Peyer's patch (tissue), 4 donors: ENCODE measurements around the gene B9D1. TPM values are rescaled to one million over a fixed set of nuclear protein-coding genes. Genes with fewer than 3 reads are reported as not detected.
A peak's percentile ranks its signal among the peaks of the same experiment; 100 is the strongest.

Experiments used
- DNase-seq, 3 donors: peaks; one replicate each; pipeline ENCODE4 v3.0.0-alpha.2; 2017 to 2019
- H3K27ac ChIP-seq, 4 donors: fragments of 200-600 bp; sonication (generic); one replicate each; pipeline ENCODE4 v1.5.1; 2016 to 2019
- H3K27me3 ChIP-seq, 2 donors: fragments of 200-600 bp; sonication (generic); one replicate each; pipeline ENCODE4 v1.5.1; 2019
- H3K36me3 ChIP-seq, 3 donors: fragments of 200-600 bp; sonication (generic); one replicate each; pipeline ENCODE4 v1.5.1; 2016 to 2019
- H3K4me1 ChIP-seq, 4 donors: fragments of 200-600 bp; sonication (generic); one replicate each; pipeline ENCODE4 v1.5.1; 2016 to 2019
- H3K4me3 ChIP-seq, 4 donors: fragments of 200-600 bp; sonication (generic); 1 replicate in 3 of 4; 2 replicates in 1 of 4; pipeline ENCODE4 v1.5.1; 2016 to 2019; ENCODE audit warnings: mild to moderate bottlenecking in 1 of 4
- H3K9me3 ChIP-seq, 4 donors: fragments of 200-600 bp; sonication (generic); one replicate each; pipeline ENCODE4 v1.5.1; 2016 to 2019; ENCODE audit warnings: mild to moderate bottlenecking in 1 of 4
- POLR2A ChIP-seq, 2 donors: fragments of 450-650 bp; IDR thresholded peaks; one replicate each; pipeline ENCODE4 v1.5.1; 2017; ENCODE audit warnings: antibody characterized with exemption in 2 of 2, mild to moderate bottlenecking in 2 of 2, moderate library complexity in 2 of 2
- total RNA-seq, 4 donors: library from RNA; depleted of rRNA; stranded (reverse); fragments of >200 nt; gene quantifications; one replicate each; pipeline ENCODE4 v1.1.0, GENCODE V29; 2016
- TF ChIP-seq, protein P1 (sequence below), 6 experiments: fragments of 450-650 bp in 4 of 6; fragments of 200-600 bp in 2 of 6; sonication (generic) in 1 of 6; IDR thresholded peaks; one replicate each; pipeline ENCODE4 v1.5.1; 2017 to 2019; ENCODE audit warnings: antibody characterized with exemption in 6 of 6, mild to moderate bottlenecking in 3 of 6, moderate library complexity in 1 of 6

The B9D1 gene
- total RNA-seq, 4 donors from 2014 or later: 4.5 to 15.7 (median 5.6) TPM; not detected in 1

DNA sequence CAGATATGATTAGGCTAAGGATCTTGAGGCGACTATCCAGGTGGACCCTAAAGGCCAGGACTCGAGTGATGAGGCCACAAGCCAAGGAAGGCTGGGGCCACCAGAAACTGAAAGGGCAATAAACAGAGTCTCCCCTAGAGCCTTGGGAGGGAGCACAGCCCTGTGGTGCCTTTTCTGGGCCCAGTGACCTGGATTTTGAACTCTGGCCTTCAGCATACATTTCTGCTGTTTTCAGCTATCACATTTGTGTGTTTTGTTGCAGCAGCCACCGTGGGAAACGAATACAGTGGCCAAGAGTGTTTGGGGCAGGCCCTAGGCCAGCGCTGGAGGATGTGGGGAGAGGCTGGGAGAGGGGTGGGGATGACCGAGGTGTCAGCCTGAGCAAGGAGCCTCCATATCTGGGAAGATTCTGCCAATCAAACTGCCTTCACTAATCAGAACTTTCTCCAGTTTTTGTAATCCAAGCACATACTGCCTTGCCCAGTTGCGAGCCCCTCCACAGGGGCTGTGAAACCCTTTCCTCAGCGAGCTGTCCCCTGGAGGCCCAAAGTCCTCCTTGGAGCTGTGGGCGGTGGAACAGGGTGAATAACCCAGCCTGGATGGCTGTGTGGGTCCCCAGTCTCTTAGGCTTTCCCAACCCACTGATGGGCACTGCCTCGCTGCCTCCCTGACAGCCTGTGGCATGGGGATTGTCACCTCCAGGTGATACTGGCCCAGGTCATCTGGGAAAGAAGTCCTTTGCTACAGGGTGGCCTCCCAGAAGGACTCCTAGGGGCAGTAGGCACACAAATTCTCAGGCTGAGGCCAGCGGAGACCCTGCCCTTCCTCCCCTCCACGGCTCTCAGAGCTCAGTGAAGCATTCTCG is 16.8 kb downstream of the B9D1 start:
- no peaks in the 10 kb centered on the region for H3K36me3 ChIP-seq
- H3K9me3 ChIP-seq: no peaks in the 10 kb centered on the region
- TF ChIP-seq, protein P1, sequence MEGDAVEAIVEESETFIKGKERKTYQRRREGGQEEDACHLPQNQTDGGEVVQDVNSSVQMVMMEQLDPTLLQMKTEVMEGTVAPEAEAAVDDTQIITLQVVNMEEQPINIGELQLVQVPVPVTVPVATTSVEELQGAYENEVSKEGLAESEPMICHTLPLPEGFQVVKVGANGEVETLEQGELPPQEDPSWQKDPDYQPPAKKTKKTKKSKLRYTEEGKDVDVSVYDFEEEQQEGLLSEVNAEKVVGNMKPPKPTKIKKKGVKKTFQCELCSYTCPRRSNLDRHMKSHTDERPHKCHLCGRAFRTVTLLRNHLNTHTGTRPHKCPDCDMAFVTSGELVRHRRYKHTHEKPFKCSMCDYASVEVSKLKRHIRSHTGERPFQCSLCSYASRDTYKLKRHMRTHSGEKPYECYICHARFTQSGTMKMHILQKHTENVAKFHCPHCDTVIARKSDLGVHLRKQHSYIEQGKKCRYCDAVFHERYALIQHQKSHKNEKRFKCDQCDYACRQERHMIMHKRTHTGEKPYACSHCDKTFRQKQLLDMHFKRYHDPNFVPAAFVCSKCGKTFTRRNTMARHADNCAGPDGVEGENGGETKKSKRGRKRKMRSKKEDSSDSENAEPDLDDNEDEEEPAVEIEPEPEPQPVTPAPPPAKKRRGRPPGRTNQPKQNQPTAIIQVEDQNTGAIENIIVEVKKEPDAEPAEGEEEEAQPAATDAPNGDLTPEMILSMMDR (IDR thresholded peaks at IDR 0.05): no peak
- TF ChIP-seq POLR2A (IDR thresholded peaks at IDR 0.05): no peak
- peak overlapping the region in 3 of 4 donors; percentile 12 to 41 (median 31) for H3K27ac ChIP-seq
- no peaks in the 10 kb centered on the region for H3K27me3 ChIP-seq
- H3K4me1 ChIP-seq: peaks cover 0 to 8% (median 0%) of the 10 kb centered on the region in 4 donors
- peak in 1 of 3 donors; percentile 35 for DNase-seq
- no peak overlapping the region for H3K4me3 ChIP-seq

GRCh38 chr17:19345067-19345460 is 17.5 kb downstream of the B9D1 start:
- H3K4me3 ChIP-seq: no peak overlapping the region
- H3K4me1 ChIP-seq: peaks cover 0 to 8% (median 0%) of the 10 kb centered on the region in 4 donors
- TF ChIP-seq, protein P1 (IDR thresholded peaks at IDR 0.05): no peak
- no peak for TF ChIP-seq POLR2A (IDR thresholded peaks at IDR 0.05)
- no peaks in the 10 kb centered on the region for H3K27me3 ChIP-seq
- no peak overlapping the region for H3K27ac ChIP-seq
- DNase-seq: peak in 1 of 3 donors; percentile 37
- no peaks in the 10 kb centered on the region for H3K9me3 ChIP-seq
- no peaks in the 10 kb centered on the region for H3K36me3 ChIP-seq

DNA sequence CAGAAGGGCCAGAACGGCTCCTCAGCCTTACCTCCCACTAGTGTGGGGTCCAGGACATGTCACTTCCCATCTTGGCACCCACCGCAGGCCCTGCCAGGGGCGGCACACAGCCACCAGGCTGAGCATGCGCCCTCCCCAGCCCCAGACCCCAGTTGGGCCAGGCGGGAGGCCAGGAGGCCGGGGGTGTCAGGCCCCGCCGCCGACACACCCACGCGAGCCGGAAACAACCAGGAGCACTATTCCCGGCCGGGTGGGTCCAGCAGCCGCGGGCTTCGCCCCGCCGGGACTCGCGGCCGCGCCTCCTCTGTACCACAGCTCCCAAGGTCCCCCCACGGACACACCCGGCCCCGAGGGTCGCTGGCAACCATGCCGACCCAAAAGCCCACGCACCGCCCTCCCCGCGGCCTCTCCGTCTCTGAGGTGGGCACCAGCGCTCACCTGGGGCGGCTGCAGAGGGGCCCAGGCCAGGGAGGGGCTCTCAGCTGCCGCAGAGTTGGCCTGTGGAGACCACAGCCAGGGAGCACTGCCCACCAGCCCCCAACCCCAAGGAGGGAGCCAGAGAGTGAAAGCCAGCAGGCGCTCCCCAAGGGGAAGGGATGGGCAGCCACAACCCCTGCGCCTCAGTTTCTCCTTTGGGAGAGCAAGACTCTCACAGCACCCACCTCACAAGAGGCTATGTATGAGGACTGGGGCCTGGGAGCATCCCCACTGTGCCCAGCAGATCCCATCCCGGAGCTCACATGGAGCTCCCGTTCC is 18.0 kb downstream of the B9D1 start:
- H3K36me3 ChIP-seq: no peaks in the 10 kb centered on the region
- peak in 1 of 3 donors; percentile 37 for DNase-seq
- H3K4me3 ChIP-seq: no peak overlapping the region
- TF ChIP-seq POLR2A (IDR thresholded peaks at IDR 0.05): no peak
- TF ChIP-seq, protein P1 (IDR thresholded peaks at IDR 0.05): no peak
- no peaks in the 10 kb centered on the region for H3K27me3 ChIP-seq
- peaks cover 0 to 8% (median 0%) of the 10 kb centered on the region in 4 donors for H3K4me1 ChIP-seq
- H3K27ac ChIP-seq: no peak overlapping the region
- no peaks in the 10 kb centered on the region for H3K9me3 ChIP-seq

DNA sequence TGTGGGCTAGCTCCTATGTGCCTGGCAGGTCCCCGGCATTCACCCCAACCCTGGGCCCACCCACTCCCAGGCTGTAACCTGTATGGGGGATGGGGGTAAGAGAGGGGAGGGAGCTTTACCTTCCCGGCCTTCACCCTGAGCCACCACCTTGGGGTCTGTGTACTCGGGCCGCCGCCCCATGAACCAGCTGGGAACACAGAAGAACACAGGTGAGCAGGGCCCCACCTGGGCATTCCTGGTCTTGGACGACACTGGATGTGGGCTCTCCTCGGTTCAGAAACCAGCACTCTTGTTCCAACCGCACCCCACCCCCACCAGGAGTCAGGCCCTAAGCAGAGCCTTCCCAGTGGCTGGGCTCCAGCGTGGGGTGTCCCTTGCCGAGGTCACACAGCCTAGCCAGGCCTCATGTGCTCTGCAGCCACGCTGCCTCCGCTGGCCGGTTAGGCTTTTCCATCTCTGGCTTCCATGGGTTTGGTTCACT is 18.8 kb downstream of the B9D1 start:
- no peaks in the 10 kb centered on the region for H3K27me3 ChIP-seq
- H3K27ac ChIP-seq: no peak overlapping the region
- TF ChIP-seq POLR2A (IDR thresholded peaks at IDR 0.05): no peak
- TF ChIP-seq, protein P1 (IDR thresholded peaks at IDR 0.05): no peak
- peaks cover 0 to 8% (median 0%) of the 10 kb centered on the region in 4 donors for H3K4me1 ChIP-seq
- H3K36me3 ChIP-seq: no peaks in the 10 kb centered on the region
- DNase-seq: peak in 2 of 3 donors; percentile 37 to 39
- no peak overlapping the region for H3K4me3 ChIP-seq
- H3K9me3 ChIP-seq: no peaks in the 10 kb centered on the region

- H3K36me3 ChIP-seq: no peaks in the 10 kb centered on the region
- H3K4me3 ChIP-seq: no peak overlapping the region
- DNase-seq: peak in 1 of 3 donors; percentile 19
- no peaks in the 10 kb centered on the region for H3K27me3 ChIP-seq
- H3K27ac ChIP-seq: no peak overlapping the region
- TF ChIP-seq, protein P1 (IDR thresholded peaks at IDR 0.05): no peak
- TF ChIP-seq POLR2A (IDR thresholded peaks at IDR 0.05): no peak
- no peaks in the 10 kb centered on the region for H3K9me3 ChIP-seq
- peaks cover 0 to 8% (median 0%) of the 10 kb centered on the region in 4 donors for H3K4me1 ChIP-seq
These were observed 19.3 kb downstream of the B9D1 start for GRCh38 chr17:19343256-19343630.
